DMS153 treated with DMSO at 0.1 percent for 48 hours (cell line): ENCODE results near the gene ARHGEF38.
A peak's percentile ranks its signal among the peaks of the same experiment; 100 is the strongest.

ENCODE experiments used
- DNase-seq: peaks from one replicate; lab custom pipeline; 2025; ENCODE audit not compliant: unreplicated experiment; lab: John Stamatoyannopoulos, UW

ARHGEF38 gene

GRCh38 chr4:105551965-105552746 lies at the start of gene ARHGEF38:
TSS of gene ARHGEF38 (plus strand) at chr4:105552620. CDS start at chr4:105552766, 146 bp downstream.
- peak; percentile 98 for DNase-seq

GRCh38 chr4:105503484-105503883 lies 48.9 kb upstream of the ARHGEF38 start:
- no peak for DNase-seq

- DNase-seq = no peak
Observed at GRCh38 chr4:105504744-105505143, 47.7 kb upstream of the ARHGEF38 start.

- no peak for DNase-seq
Observed at GRCh38 chr4:105509291-105509690, 43.1 kb upstream of the ARHGEF38 start.

GRCh38 chr4:105509714-105510113 lies 42.7 kb upstream of the ARHGEF38 start:
- no peak for DNase-seq

- no peak for DNase-seq
Observed at GRCh38 chr4:105510245-105510644, 42.2 kb upstream of the ARHGEF38 start.

GRCh38 chr4:105520819-105521790 lies 31.3 kb upstream of the ARHGEF38 start:
- peak; percentile 42 for DNase-seq

- no peak for DNase-seq
Observed at GRCh38 chr4:105526656-105527055, 25.8 kb upstream of the ARHGEF38 start.

GRCh38 chr4:105527081-105527480 lies 25.3 kb upstream of the ARHGEF38 start:
- DNase-seq = no peak

GRCh38 chr4:105536601-105537000 lies 15.8 kb upstream of the ARHGEF38 start:
- DNase-seq = no peak

- no peak for DNase-seq
Observed at GRCh38 chr4:105541420-105541819, 11.0 kb upstream of the ARHGEF38 start.

- no peak for DNase-seq
Observed at GRCh38 chr4:105542039-105542438, 10.4 kb upstream of the ARHGEF38 start.

- no peak for DNase-seq
Observed at GRCh38 chr4:105543346-105543745, 9.1 kb upstream of the ARHGEF38 start.

GRCh38 chr4:105543881-105544280 lies 8.5 kb upstream of the ARHGEF38 start:
- no peak for DNase-seq

GRCh38 chr4:105544520-105545286 lies 7.7 kb upstream of the ARHGEF38 start:
- no peak for DNase-seq

GRCh38 chr4:105546086-105546485 lies 6.3 kb upstream of the ARHGEF38 start:
- no peak for DNase-seq

- DNase-seq = no peak
Observed at GRCh38 chr4:105547769-105548168, 4.7 kb upstream of the ARHGEF38 start.

- DNase-seq = no peak
Observed at GRCh38 chr4:105548483-105548882, 3.9 kb upstream of the ARHGEF38 start.

GRCh38 chr4:105550641-105551040 lies 1.8 kb upstream of the ARHGEF38 start:
- DNase-seq = no peak

- peak; percentile 51 for DNase-seq
Observed at GRCh38 chr4:105555409-105555808, 3.0 kb downstream of the ARHGEF38 start.

- no peak for DNase-seq
Observed at GRCh38 chr4:105556206-105556605, 3.8 kb downstream of the ARHGEF38 start.
